ENCODE measurements around the gene KDM1B. TPM values are rescaled to one million over a fixed set of nuclear protein-coding genes. Genes with fewer than 3 reads are reported as not detected.
"Not testable (repeated sequence)": the region's sequence is repeated elsewhere in the genome, so short reads cannot be mapped to it uniquely, and the experiment has no call there.

Gene KDM1B
- total RNA-seq, 1 donor from 2014 or later: 19.6 TPM

GRCh38 chr6:18233770-18234169 lies 78.5 kb downstream of the KDM1B start:
- H3K27ac ChIP-seq; DNase-seq; H3K4me1 ChIP-seq; ATAC-seq; H3K9me3 ChIP-seq; H3K4me3 ChIP-seq; H3K27me3 ChIP-seq; intact Hi-C loops (cut with DNase I): not testable (repeated sequence)
- peaks cover 52% of the 10 kb centered on the region for H3K36me3 ChIP-seq

- peaks cover 47% of the 10 kb centered on the region for H3K36me3 ChIP-seq
- intact Hi-C loops (cut with DNase I): no loop called here
- no peak for TF ChIP-seq CTCF (IDR thresholded peaks at IDR 0.05)
Observed at GRCh38 chr6:18234564-18234963, 79.3 kb downstream of the KDM1B start.

GRCh38 chr6:18235524-18235923 lies 80.3 kb downstream of the KDM1B start:
- TF ChIP-seq CTCF (IDR thresholded peaks at IDR 0.05): no peak
- no peaks in the 10 kb centered on the region for H3K4me1 ChIP-seq
- intact Hi-C loops (cut with DNase I): no loop called here
- H3K27ac ChIP-seq: no peak overlapping the region
- H3K9me3 ChIP-seq: peaks cover 3% of the 10 kb centered on the region
- no peak for DNase-seq
- no peak overlapping the region for H3K4me3 ChIP-seq
- no peak for ATAC-seq
- H3K36me3 ChIP-seq: peaks cover 47% of the 10 kb centered on the region
- no peaks in the 10 kb centered on the region for H3K27me3 ChIP-seq

More at GRCh38 chr6:18234564-18234963, 79.3 kb downstream of the KDM1B start:
- DNase-seq: no peak
- Histone ChIP-seq H3K4me1 (no peaks in the 10 kb centered on the region), H3K9me3 (peaks cover 3% of the 10 kb centered on the region), H3K27me3 (no peaks in the 10 kb centered on the region), H3K4me3 (no peak overlapping the region), H3K27ac (no peak overlapping the region)
- ATAC-seq: no peak

- intact Hi-C loops (cut with DNase I): no loop called here
Observed at GRCh38 chr6:18237167-18237566, 81.9 kb downstream of the KDM1B start.

GRCh38 chr6:18240230-18240629 lies 85.0 kb downstream of the KDM1B start:
- Histone ChIP-seq H3K9me3 (no peaks in the 10 kb centered on the region), H3K36me3 (peaks cover 63% of the 10 kb centered on the region), H3K27me3 (no peaks in the 10 kb centered on the region), H3K4me1 (no peaks in the 10 kb centered on the region), H3K4me3 (no peak overlapping the region), H3K27ac (no peak overlapping the region)
- intact Hi-C loops (cut with DNase I): no loop called here
- ATAC-seq (no peak), DNase-seq (no peak)
- no peak for TF ChIP-seq CTCF (IDR thresholded peaks at IDR 0.05)

More at GRCh38 chr6:18237167-18237566, 81.9 kb downstream of the KDM1B start:
- peaks cover 3% of the 10 kb centered on the region for H3K9me3 ChIP-seq
- peaks cover 54% of the 10 kb centered on the region for H3K36me3 ChIP-seq
- H3K27ac ChIP-seq: no peak overlapping the region
- TF ChIP-seq CTCF (IDR thresholded peaks at IDR 0.05): no peak
- no peak for DNase-seq
- H3K27me3 ChIP-seq: no peaks in the 10 kb centered on the region
- no peaks in the 10 kb centered on the region for H3K4me1 ChIP-seq
- H3K4me3 ChIP-seq: no peak overlapping the region
- no peak for ATAC-seq

- H3K36me3 ChIP-seq: peaks cover 54% of the 10 kb centered on the region
Observed at GRCh38 chr6:18241208-18242038, 86.2 kb downstream of the KDM1B start.

More at GRCh38 chr6:18241208-18242038, 86.2 kb downstream of the KDM1B start:
- Histone ChIP-seq H3K4me1 (no peaks in the 10 kb centered on the region), H3K27me3 (no peaks in the 10 kb centered on the region), H3K27ac (no peak overlapping the region), H3K4me3 (no peak overlapping the region), H3K9me3 (no peaks in the 10 kb centered on the region)
- DNase-seq (no peak), ATAC-seq (no peak)
- intact Hi-C loops (cut with DNase I): no loop called here
- TF ChIP-seq CTCF (IDR thresholded peaks at IDR 0.05): no peak
